ENCODE measurements around the gene TMA7B.

DNA sequence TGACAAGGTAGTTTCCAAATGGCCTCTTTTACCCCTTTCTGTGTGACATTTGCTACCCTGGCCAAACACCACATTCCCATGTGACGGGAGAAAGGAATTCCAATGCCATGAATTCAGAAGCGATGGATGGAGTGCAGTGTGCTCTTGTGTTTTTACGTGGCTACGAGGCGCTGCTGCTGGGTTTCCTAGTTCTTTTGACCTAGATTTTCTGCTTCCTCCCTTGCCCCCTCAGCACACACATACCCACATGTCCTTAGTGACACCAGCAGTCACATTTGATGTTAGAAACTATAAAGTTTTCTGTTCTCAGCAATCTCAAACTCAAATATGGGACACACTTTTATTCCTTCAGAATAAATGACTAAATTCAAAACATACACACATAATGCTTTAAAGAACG is 7.8 kb upstream of the TMA7B start:
- TF ChIP-seq, protein P1, sequence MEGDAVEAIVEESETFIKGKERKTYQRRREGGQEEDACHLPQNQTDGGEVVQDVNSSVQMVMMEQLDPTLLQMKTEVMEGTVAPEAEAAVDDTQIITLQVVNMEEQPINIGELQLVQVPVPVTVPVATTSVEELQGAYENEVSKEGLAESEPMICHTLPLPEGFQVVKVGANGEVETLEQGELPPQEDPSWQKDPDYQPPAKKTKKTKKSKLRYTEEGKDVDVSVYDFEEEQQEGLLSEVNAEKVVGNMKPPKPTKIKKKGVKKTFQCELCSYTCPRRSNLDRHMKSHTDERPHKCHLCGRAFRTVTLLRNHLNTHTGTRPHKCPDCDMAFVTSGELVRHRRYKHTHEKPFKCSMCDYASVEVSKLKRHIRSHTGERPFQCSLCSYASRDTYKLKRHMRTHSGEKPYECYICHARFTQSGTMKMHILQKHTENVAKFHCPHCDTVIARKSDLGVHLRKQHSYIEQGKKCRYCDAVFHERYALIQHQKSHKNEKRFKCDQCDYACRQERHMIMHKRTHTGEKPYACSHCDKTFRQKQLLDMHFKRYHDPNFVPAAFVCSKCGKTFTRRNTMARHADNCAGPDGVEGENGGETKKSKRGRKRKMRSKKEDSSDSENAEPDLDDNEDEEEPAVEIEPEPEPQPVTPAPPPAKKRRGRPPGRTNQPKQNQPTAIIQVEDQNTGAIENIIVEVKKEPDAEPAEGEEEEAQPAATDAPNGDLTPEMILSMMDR (conservative IDR thresholded peaks at IDR 0.05) = no peak
- TF ChIP-seq ZFX (IDR thresholded peaks at IDR 0.05) = no peak
